ENCODE data around the gene GTSE1. TPM values are rescaled to one million over a fixed set of nuclear protein-coding genes. Genes with fewer than 3 reads are reported as not detected.

Gene GTSE1
- total and polyA plus RNA-seq, 2 of the 13 experiments (the other 11 are each of a cell fraction or from before 2014, with no cell fraction given), result 10.7 to 13.5 TPM

- TF ChIP-seq ZNF30 (CRISPR knock-in tag; IDR thresholded peaks at IDR 0.05) (no peak), ZXDC (CRISPR knock-in tag; IDR thresholded peaks at IDR 0.05) (no peak), TMF1 (CRISPR knock-in tag; IDR thresholded peaks at IDR 0.05; ENCODE audit: low read depth) (no peak), HOXA3 (CRISPR knock-in tag; IDR thresholded peaks at IDR 0.05) (no peak), NFATC3 (CRISPR knock-in tag; IDR thresholded peaks at IDR 0.05) (no peak), CHCHD3 (CRISPR knock-in tag; IDR thresholded peaks at IDR 0.05) (no peak), KMT2A (CRISPR knock-in tag; IDR thresholded peaks at IDR 0.05) (no peak)
Observed at GRCh38 chr22:46360891-46361290, 64.2 kb downstream of the GTSE1 start (continued).

- ChIA-PET CTCF (ENCODE audit: low intra/inter-chr PET ratio, low total read pairs) (no interaction called here), POLR2A (interaction anchor here (1.5 to 2.6 kb wide), 2 partner anchors 9 to 16 kb away, joined by 4 to 12 read pairs; no protein-coding TSS in a partner anchor)
- intact Hi-C loops (cut with micrococcal nuclease; ENCODE audit: unreplicated experiment) (no loop called here), in situ Hi-C loops (cut with HindIII; ENCODE audit: extremely low pct_ligation_motif_present, low pct_unique_long_range_greater_than_20kb) (no loop called here)
- Histone ChIP-seq H3K4me2 (ENCODE audit: low read depth, low read length) (peak overlapping the region; percentile 61), H3K27me3 (ENCODE audit: control insufficient read depth in 1 of 2, insufficient read depth in 2 of 2, low read length in 2 of 2) (no peaks in the 10 kb centered on the region), H3K4me3 (replicated peaks in 1 of 3; ENCODE audit: insufficient read depth in 1 of 3, low read depth in 2 of 3, low read length in 3 of 3) (peak overlapping the region in 1 of 3 experiments; percentile 41; a peak in 2 of 6 replicates), H3K9me3 (ENCODE audit: low read length) (no peaks in the 10 kb centered on the region), H3K36me3 (replicated peaks in 1 of 2; ENCODE audit: control insufficient read depth in 1 of 2, insufficient read depth in 2 of 2, low read length in 2 of 2) (peaks cover 0 to 3% of the 10 kb centered on the region in 2 experiments; a peak in 2 of 5 replicates), H3K9ac (ENCODE audit: insufficient read depth, low read depth, low read length) (0 out of 2 replicates have a peak overlapping the region, but pooled peaks have one; percentile 23), H2AFZ (ENCODE audit: low read length) (no peak overlapping the region), H3K79me2 (ENCODE audit: insufficient read depth, low read length) (no peaks in the 10 kb centered on the region), H3K4me1 (ENCODE audit: insufficient read depth, low read length) (peaks cover 23% of the 10 kb centered on the region), H3K27ac (ENCODE audit: extremely low read length, insufficient read depth, low read length) (peak overlapping the region; percentile 56), H4K20me1 (ENCODE audit: insufficient read depth, low read length) (no peaks in the 10 kb centered on the region)
- ATAC-seq (peak; percentile 5; the same call in 2 of the 3 replicates), FAIRE-seq (no peak), DNase-seq (ENCODE audit: low spot score) (no peak)
- BruUV-seq (replicated peaks), result TSS peak; percentile 81
- WGBS (ENCODE audit: low lambda C conversion rate), result 66% methylated on average over 11 of the region's 11 CpGs
- no peak for TF ChIP-seq ZNF773 (CRISPR knock-in tag; IDR thresholded peaks at IDR 0.05; ENCODE audit: borderline replicate concordance)
- no peak for TF ChIP-seq ZNF30 (CRISPR knock-in tag; IDR thresholded peaks at IDR 0.05)
- TF ChIP-seq POLR2G (IDR thresholded peaks at IDR 0.05; ENCODE audit: low read depth, low read length), result peak; percentile 35; the same call in 1 of the 2 replicates
- TF ChIP-seq WIZ (CRISPR knock-in tag; IDR thresholded peaks at IDR 0.05), result no peak
- TF ChIP-seq ADNP (CRISPR knock-in tag; IDR thresholded peaks at IDR 0.05), result no peak
- no peak for TF ChIP-seq MBD4 (IDR thresholded peaks at IDR 0.05; ENCODE audit: borderline replicate concordance, low read length)
- no peak for TF ChIP-seq FOXO1 (CRISPR knock-in tag; IDR thresholded peaks at IDR 0.05)
- TF ChIP-seq CBX2 (IDR thresholded peaks at IDR 0.05; ENCODE audit: low read depth, low read length), result no peak
- TF ChIP-seq CBX2 (CRISPR knock-in tag; IDR thresholded peaks at IDR 0.05; ENCODE audit: low read depth), result no peak
- no peak for TF ChIP-seq ARID2 (CRISPR knock-in tag; IDR thresholded peaks at IDR 0.05; ENCODE audit: borderline replicate concordance)
- no peak for TF ChIP-seq SPEN (CRISPR knock-in tag; IDR thresholded peaks at IDR 0.05; ENCODE audit: low read depth)
- no peak for TF ChIP-seq MAF1 (CRISPR knock-in tag; IDR thresholded peaks at IDR 0.05; ENCODE audit: borderline replicate concordance)
- no peak for TF ChIP-seq SIN3B (IDR thresholded peaks at IDR 0.05; ENCODE audit: low read length)
- TF ChIP-seq CC2D1A (CRISPR knock-in tag; IDR thresholded peaks at IDR 0.05), result no peak
- TF ChIP-seq SAFB2 (CRISPR knock-in tag; IDR thresholded peaks at IDR 0.05; ENCODE audit: borderline replicate concordance, low read depth), result no peak
- no peak for TF ChIP-seq ZNF12 (CRISPR knock-in tag; IDR thresholded peaks at IDR 0.05)
- TF ChIP-seq KDM1A (CRISPR knock-in tag; IDR thresholded peaks at IDR 0.05), result no peak
Observed at GRCh38 chr22:46361826-46362202, 65.1 kb downstream of the GTSE1 start.

Measured in HepG2 (cell line).